HG02763 (cell line): Measurements from ENCODE around the gene ADAMTS12.

Experiments used
- ATAC-seq: cut with Tn5 transposase; IDR thresholded peaks from one replicate; pipeline ENCODE4 v1.9.1; 2021; ENCODE audit warnings: mild to moderate bottlenecking, moderate library complexity; ENCODE audit not compliant: unreplicated experiment

Gene ADAMTS12

DNA sequence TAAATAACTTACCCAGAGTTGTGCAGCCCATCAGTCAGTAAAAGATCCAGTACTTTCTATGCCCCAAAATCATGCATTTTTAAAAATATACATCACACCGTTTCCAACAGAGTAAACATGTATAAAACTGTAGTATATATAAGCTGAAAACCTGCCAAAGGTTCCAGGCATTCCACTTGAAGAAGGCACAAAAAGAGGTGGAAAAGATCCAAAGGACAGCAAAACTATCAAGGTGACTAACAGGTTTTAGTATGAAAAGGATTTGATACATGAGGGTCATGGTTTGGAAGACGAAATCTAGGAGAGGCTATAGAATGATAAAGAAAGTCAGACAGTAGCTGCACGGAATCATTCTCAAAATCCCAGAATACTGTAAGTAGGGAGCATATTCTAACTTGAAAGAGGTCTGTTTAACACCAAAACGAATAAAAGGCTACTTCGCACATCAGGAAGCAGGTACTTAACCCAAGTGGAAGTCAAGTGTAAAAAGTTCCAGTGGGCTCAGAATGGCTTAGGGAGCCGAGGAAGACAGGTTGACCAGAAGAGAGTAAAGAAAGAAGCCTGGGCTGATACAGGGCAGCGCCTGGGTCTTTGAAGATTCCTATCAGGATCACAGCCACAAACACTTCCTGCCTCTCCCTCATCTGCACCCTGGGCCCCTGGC, 207.2 kb downstream of the ADAMTS12 start:
- no peak for ATAC-seq

- ATAC-seq, result no peak
Observed at GRCh38 chr5:33679791-33680190, 212.0 kb downstream of the ADAMTS12 start.

DNA sequence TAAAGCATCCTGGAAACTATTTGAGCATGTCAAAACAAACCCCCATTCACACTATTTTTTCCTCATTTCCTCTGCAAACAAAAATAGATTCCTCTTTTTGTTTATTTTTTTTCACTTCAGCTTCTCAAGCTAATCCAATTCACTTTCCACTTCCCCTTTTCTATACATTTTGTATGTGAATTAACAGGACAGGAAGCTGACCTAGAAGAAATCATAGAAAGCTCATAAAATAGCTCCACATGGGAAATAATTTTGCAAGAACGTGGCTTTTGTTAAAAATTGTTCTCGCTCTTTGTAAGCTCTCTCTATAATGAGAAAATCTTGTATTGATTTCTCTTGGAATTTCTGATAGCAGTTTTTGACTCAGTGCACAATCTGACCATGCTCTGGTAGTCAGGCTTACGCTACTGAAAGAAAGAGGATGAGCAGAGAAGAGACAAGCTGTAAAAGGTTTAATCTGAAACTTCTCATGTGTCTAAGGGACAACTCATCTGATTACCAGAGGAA, 215.8 kb downstream of the ADAMTS12 start:
- ATAC-seq, result peak; percentile 64

DNA sequence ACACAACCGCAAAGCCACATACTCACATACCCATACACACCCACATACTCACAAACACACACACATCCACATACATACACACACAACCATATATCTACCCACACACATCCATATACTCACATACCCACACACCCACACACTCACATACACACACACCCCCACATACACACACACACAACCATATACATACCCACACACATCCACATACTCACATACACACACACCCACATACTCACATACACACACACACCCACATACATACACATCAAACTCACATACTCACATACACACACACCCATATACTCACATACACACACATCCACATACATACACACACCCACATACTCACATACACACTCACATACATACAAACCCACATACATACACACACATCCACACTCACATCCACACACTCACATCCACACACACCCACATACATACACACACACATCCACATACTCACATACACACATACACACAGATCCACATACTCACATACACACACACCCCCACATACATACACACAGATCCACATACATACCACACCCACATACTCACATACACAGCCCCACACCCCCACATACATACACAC, 220.0 kb downstream of the ADAMTS12 start:
- ATAC-seq, result no peak

DNA sequence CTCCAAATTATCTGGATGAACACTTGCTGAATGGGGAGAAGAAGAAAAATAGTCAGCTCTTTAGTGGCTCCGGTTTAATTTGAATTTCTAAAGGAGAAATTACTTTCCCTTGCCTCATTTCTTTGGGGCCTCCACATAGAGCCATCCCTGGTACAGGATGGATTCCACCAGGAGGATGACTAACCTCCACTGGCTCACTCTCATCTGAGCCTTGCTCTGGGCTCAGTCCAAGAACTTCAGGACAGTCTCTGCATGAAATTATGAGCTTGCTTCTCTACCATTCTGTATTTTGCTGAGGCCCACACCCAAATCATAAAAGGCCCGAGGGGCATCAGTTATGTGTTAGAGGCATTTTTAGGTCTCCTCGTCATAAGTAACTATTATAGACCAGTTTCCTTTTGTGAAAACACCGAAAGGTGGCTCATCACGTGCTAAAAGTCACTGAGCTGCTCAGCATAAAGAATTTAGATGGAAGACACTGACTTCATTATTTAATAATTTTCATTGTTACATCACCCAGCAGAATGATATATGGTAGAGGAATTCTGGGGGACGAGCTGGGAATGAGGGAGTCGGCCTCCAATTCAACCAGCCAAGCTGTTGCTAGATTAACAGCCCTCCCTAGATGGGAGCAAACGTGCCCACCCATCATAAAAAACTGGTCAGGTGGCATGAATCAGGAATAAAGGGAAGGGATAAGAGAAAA, 228.9 kb downstream of the ADAMTS12 start:
- no peak for ATAC-seq

DNA sequence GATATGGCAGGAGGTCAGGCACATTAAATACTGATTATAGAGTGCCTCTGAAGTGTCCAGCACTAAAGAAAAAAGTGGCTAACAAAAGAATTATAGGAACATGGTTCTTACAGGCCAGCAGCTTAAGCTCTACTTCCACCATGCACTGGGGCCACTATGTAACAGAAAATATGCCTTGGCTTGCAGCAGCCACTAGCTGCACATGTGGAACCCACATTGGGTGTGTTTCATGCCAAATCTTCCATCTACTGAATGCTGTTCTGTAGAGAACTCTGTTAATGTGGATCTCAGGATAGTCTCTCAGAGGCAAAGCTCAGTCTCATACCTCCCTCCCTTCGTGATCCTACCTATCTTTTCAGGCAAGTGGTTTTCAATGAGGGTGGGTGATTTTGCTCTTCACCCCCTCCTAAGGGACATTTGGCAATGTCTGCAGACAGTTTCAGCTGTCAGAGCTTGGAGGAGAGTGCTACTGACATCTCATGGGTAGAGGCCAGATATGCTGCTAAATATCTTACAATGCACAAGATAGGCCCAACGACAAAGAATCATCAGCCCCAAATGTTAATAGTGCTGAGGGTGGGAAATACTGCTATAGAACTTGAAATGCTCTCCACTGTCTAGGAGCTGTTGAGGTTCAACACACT, 232.1 kb downstream of the ADAMTS12 start:
- ATAC-seq, result no peak

DNA sequence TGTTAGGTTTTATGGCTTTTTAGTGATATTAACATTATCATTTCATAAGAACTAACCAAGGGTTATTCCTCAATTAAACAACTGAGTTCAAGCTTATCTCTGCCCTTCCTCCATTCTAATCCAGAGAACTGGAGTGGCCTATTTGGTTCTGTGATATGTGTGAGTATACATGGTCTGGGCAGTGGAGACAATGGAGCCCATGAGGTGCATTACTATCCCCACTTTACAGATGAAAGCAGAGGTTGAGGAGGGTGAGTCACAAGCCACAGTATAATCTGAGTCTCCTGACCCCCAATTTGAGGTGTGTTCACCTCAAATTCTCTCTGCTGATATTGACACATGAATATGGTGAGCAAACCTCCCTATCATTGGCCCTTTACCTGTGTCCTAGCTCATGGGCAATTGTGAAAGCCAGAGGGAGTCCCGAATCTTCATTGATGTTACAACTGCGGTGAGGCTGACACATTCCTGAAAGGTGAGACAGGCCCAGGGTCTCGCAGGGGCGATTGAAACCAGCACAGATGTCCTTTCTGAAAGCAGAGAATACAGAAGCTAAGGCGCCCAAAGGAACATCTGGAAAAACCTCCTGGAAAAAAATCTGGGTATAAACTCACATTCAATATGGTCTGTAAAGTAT, 233.9 kb downstream of the ADAMTS12 start:
- ATAC-seq, result no peak

DNA sequence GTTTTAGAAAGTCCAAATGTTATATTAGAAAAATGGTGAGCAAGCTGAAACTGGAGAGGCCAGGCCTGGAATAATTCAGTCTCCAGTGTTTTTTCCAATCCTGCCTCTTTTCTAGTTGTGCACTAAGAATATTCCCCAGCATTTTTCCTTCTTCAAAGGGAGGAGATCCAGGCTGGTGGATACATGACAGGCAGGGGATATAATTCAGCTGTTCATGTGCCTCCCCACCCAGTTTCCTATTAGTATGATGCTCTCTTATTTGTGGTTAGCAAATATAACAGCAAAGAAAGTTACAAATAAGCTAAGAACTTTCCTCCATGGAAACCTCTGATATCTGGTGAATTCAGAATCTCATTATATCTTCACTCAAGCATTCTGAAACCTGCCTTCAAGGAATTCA, 234.6 kb downstream of the ADAMTS12 start:
- ATAC-seq, result no peak

DNA sequence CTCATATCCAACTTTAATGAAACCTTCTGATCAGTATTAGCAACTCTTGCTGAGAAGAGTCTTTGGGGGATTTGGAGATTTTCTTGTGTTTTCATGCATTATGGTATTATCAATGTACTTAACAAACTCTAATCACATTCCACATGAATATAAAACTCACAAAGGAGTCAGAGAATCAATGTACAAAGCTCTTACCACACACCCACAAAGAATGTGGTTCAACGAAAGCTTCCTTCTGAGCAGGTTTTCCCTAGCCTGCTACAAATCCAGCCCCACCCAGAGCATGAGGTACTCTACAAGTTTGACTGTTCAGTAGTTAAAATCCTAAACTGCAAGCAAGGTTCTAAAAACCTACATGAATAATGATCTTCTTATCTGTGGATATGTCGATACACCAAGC, 240.9 kb downstream of the ADAMTS12 start:
- ATAC-seq, result no peak

GRCh38 chr5:33649549-33650482, 242.0 kb downstream of the ADAMTS12 start:
- ATAC-seq, result no peak

- no peak for ATAC-seq
Observed at GRCh38 chr5:33641744-33642505, 249.9 kb downstream of the ADAMTS12 start.

DNA sequence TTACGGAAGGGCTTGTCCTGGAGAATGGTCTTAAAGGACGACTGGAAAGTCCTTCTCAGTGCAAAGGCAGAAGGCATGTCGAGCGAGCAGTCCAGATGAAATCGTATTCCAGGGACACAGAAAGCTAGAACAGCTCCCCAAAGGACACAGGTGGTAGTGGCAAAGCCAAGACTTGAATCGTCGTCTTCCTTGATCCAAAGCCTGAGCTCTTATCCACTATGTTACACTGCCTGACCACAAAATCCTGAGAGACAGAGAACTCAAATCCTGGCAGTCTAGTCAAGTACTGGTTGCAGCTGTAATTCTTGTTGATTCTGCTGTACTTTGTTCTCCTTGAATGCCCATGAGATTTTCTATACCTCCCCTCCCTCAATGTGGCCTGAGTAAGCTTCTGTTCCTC, 252.3 kb downstream of the ADAMTS12 start:
- ATAC-seq, result no peak

- ATAC-seq, result no peak
Observed at GRCh38 chr5:33637011-33637410, 254.8 kb downstream of the ADAMTS12 start.

GRCh38 chr5:33635582-33635981, 256.2 kb downstream of the ADAMTS12 start:
- no peak for ATAC-seq

DNA sequence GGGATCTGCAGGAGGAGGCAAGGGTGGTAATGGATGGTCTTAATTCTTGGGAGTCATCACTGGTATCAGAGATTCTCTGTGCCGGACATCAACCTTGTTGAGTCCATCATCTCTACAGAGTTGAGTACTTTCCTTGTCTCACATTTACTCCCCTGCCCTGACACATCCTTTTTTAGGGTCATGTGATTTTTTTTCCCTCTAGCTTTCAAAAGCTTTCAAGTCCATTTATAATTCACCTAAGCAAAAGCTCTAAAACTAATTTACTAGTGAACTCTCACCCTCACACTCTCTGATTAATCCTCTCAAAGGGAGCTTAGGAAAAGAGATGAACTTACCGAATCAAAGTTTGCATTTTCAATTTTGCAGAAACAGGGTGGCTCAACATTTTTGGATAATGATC, 258.1 kb downstream of the ADAMTS12 start:
- ATAC-seq, result no peak

DNA sequence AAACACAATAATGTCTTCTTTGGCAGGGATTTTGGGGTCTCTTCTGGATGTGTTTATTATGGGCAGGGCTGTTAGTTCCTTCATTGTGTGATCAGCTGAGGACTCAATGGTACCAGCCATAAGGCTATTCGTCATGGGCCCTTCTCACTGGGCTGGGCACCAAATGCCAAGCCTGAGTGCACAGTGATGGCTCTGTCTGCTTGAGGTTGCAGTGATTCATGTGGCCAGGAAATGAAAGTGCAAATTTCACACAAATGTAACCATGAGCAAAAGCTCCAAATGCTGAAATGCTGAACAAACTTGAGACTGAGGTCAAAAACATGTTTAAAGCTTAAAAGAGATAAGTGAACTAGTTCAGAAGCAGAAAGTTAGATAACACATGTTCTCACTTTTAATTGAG, 260.0 kb downstream of the ADAMTS12 start:
- peak; percentile 87 for ATAC-seq

DNA sequence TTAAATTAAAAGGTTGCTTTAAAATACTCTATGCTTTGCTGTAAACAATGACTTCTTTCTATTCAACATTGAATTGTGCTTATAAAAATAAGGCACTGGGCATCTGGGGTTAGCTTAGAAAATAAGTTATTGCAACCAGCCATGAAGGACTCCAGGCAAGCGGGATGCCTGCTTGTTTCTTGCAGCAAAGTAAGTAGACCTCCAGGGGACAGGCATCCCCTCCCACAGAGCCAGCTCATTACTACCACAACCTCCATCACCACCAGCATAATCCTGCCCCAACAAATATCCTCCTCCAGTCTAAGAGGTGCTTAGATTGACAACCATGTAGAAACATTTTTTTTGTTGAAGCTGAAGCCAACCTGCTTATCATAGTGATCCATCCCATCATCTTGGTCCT, 260.7 kb downstream of the ADAMTS12 start:
- no peak for ATAC-seq

- ATAC-seq, result no peak
Observed at GRCh38 chr5:33629999-33630398, 261.8 kb downstream of the ADAMTS12 start.

- ATAC-seq, result no peak
Observed at GRCh38 chr5:33628796-33629195, 263.0 kb downstream of the ADAMTS12 start.
